Subcutaneous adipose tissue (tissue), 4 donors: ENCODE data around the gene CEP68. TPM values are rescaled to one million over a fixed set of nuclear protein-coding genes. Genes with fewer than 3 reads are reported as not detected.

ENCODE experiments used
- total RNA-seq, 4 donors: library from RNA; depleted of rRNA; stranded (reverse); fragments of >200 nt; gene quantifications; one replicate each; pipeline ENCODE4 v1.1.0, GENCODE V29; 2016
- TF ChIP-seq, protein P1 (sequence below): fragments of 450-650 bp; IDR thresholded peaks from one replicate; pipeline ENCODE4 v1.5.1; 2016; ENCODE audit warnings: low read depth, mild to moderate bottlenecking, control low read depth, antibody characterized with exemption, moderate library complexity

The CEP68 gene
- total RNA-seq, 4 donors from 2014 or later: 22.4 to 39.7 (median 26.6) TPM

DNA sequence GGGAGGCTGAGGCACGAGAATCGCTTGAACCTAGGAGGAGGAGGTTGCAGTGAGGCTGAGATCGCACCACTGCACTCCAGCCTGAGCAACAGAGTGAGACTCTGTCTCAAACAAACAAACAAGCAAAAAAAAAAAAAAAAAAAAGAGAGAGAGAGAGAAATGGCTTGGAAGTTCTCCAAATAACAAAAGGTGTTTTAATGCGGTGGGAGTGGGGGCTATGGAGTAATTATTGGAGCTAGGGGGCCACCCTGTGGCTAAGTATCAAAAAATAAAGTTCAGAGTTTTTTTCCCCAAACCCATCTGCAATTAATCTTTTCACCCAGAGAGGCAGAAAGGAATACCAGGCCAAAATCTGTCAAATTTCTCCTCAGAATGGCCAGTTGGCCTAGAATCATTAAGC lies 23.0 kb upstream of the CEP68 start:
- TF ChIP-seq, protein P1, sequence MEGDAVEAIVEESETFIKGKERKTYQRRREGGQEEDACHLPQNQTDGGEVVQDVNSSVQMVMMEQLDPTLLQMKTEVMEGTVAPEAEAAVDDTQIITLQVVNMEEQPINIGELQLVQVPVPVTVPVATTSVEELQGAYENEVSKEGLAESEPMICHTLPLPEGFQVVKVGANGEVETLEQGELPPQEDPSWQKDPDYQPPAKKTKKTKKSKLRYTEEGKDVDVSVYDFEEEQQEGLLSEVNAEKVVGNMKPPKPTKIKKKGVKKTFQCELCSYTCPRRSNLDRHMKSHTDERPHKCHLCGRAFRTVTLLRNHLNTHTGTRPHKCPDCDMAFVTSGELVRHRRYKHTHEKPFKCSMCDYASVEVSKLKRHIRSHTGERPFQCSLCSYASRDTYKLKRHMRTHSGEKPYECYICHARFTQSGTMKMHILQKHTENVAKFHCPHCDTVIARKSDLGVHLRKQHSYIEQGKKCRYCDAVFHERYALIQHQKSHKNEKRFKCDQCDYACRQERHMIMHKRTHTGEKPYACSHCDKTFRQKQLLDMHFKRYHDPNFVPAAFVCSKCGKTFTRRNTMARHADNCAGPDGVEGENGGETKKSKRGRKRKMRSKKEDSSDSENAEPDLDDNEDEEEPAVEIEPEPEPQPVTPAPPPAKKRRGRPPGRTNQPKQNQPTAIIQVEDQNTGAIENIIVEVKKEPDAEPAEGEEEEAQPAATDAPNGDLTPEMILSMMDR: no peak

DNA sequence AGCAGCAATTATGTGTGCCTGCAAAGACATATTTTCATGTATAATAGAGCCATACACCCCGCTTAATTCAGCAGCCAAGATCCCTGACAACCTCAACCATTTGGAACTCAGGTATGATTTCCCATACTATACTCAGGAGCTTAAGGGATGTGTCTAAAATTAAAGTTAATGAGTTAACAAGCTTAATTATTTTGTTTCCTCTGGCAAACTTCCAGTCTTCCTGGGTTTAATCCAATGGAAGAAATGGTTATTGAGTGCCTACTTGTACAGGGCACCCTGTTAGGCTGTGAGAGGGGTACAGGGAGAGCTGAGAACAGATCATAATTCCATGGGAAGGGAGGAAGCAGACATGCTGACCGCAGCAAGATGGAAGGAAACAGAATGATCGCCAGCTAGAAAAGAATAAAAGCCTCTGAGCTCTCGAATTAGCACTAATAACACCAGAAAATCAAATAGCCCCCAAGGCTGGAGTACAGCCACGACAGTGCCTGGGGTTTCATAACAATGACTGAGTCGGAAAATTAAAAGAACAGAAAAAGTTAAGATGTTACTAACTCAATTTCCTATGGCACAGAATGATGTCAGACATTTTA lies 20.8 kb upstream of the CEP68 start:
- TF ChIP-seq, protein P1: no peak

DNA sequence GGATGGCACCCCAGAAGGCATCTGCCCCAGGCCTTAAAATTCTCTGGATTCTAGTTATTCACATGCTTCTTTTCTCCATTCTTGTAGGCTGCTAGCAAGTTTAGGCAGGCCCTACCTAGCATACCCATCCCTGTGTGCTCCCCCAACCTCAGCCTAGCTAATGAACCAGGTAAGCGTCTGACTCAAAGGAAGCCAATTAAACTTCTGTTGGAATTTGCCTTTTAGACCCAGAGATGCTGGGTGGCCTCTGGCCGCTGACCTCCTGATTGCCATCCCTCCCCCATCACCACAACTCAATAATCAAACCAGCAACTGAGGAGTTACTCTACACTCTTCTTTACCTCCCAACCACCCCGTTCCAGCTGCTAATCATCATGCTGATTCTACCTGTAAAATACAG lies 19.0 kb upstream of the CEP68 start:
- TF ChIP-seq, protein P1: no peak

DNA sequence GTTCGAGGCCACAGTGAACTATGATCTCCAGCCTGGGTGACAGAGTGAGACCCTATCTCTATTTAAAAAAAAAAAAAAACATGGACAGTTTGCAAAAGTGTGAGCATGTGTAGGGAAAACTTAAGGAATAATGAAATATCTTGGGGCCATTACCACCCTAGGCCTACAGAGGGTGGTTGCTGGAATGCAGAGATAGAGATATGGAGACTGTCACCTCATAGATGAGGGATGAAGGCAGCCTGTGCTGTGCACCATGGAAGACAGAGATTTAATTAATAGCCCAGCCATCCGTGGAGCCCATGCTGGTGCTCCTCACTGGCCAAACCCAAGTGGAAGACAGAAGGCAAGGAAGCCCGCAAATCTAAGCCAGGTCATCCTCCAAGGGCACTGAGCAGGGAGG lies 16.6 kb upstream of the CEP68 start:
- TF ChIP-seq, protein P1: no peak

DNA sequence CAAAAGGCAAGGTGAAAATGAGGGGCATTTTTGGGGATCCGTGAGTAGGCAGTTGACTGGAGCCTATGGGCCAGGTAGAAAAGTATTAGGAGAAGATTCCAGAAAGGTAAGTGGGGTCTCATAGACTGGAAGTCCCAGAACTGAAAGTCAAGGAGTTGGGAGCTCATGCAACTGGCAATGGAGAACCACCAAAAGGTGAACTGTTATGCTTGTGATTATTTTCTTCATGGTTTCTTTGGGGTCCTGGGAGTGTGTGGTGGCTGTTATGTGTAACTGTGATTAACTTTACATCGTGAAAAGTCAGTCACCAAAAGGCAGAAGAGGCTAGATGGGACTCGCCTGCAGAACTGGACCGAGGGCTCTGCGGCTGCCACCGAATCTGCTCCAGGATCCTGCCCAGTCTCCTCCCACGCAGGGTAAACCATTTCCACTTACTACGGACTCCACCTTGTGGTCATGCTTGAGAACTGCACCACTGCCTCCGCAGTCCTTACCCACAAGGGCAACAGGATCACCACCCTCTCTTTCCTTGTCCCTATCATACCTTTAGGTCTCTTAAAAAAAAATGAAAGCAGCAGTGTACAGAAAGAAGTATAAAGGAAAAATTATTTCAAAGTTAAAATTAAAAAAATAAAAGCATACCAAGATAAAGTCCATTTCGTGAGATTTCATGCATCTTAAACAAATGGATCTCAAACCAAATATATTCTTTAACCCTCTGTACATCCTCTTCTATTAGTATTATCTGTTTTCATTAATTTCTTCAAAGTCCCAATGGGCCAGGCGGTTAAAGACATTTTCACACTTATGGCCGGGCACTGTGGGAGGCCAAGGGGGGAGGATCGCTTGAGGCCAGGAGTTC lies 15.6 kb upstream of the CEP68 start:
- TF ChIP-seq, protein P1: no peak

DNA sequence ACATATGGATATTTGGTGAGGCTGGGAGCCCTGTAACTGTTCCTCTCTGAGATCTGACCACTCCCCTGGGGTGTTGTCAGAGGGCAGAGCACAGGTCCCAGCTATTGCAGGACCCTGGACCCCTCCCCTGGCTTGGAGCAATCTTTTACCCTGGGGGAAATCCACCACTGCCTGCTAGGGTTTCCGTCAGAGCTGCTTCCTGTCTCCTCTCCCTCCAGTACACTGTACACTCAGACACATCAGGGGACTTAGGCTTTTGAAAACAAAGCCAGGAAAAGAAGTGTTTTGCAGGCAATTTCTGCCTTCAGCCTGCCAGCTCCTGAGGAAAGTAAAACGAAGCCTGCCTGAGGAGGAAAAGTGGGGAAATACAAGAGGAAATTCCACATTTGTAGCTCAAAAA lies 13.2 kb upstream of the CEP68 start:
- TF ChIP-seq, protein P1: no peak

DNA sequence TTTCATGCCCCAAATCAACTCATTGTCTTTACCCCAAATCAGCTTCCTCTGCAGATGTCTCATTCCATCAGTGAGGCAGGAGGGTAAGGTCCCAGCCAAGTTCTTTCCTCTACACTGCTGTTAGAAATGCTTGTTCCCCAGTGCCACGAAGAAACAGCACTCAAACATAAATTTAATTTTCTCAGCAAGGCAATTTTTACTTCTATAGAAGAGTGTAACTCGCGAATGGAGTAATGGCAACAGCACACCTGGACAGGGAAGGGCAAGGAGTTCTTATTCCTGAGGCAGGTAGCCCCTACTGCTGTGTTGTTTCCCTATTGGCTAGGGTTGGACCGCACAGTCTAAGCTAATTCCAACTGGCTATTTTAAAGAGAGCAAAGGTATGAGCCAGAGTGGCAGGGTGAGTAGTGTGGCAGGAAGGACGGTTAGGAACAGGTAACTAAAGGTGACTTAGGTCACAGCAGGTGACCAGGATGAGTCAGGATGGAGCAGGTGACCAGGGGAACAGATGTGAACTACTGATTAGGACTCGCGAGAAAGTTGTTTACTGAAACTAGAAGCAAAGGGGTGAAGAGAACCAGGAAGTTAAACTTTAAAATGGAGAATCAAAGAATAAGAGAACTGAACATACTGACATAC lies 12.0 kb upstream of the CEP68 start:
- TF ChIP-seq, protein P1: no peak
